ENCODE data around the gene SDK1. TPM values are rescaled to one million over a fixed set of nuclear protein-coding genes. Genes with fewer than 3 reads are reported as not detected.

SDK1 gene
- total RNA-seq, 6 experiments from 2014 or later: not detected

DNA sequence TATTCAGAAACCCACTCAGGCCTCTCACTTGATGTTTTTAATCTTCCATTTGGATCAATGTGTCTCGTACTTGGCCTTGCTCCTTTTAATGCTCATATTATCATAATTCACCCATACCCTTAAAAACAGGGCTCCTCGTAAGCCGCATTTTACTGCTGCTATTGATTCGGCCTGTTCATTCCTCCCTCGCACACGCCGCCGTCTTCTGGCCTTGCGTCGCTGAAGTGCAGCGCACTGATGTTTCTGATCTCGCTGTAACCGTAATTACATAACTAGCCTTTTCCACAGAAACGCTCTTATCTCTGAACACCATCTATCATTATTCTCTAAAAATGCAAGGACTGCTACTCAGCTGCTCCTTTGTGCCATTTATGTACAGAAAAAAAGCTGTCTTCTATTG, 836.5 kb downstream of the SDK1 start:
- Mint-ChIP-seq H3K27me3 (ENCODE audit: insufficient read depth) (peaks cover 4% of the 10 kb centered on the region), H3K36me3 (ENCODE audit: low read depth) (peaks cover 14% of the 10 kb centered on the region; the same call in 1 of the 2 replicates), H3K4me3 (no peak overlapping the region), H3K27ac (no peak overlapping the region), H3K9me3 (peaks cover 70% of the 10 kb centered on the region), H3K4me1 (ENCODE audit: low read depth) (no peaks in the 10 kb centered on the region)
- TF ChIP-seq, protein P1, sequence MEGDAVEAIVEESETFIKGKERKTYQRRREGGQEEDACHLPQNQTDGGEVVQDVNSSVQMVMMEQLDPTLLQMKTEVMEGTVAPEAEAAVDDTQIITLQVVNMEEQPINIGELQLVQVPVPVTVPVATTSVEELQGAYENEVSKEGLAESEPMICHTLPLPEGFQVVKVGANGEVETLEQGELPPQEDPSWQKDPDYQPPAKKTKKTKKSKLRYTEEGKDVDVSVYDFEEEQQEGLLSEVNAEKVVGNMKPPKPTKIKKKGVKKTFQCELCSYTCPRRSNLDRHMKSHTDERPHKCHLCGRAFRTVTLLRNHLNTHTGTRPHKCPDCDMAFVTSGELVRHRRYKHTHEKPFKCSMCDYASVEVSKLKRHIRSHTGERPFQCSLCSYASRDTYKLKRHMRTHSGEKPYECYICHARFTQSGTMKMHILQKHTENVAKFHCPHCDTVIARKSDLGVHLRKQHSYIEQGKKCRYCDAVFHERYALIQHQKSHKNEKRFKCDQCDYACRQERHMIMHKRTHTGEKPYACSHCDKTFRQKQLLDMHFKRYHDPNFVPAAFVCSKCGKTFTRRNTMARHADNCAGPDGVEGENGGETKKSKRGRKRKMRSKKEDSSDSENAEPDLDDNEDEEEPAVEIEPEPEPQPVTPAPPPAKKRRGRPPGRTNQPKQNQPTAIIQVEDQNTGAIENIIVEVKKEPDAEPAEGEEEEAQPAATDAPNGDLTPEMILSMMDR (IDR thresholded peaks at IDR 0.05): no peak
- DNase-seq: no peak

DNA sequence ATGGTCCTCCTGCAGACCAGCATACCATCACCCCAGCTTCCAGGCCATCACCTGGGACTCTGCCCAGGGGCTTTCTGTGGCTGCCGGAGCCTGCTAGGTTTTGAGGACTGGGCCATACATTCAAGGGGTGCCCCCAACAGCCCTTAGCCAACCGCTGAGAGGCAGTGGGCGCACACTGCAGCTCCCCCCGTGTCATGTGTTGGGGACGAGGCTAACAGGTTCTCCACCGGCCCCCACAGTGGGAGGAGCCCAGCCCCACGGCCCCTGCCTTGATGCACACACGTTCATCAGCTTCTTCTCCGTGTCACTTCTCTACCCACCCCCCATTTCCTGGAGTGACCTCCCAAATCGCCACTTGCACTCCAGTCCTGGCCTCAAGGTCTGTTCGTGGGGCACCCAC, 837.8 kb downstream of the SDK1 start:
- Mint-ChIP-seq H3K36me3 (ENCODE audit: low read depth) (peaks cover 8% of the 10 kb centered on the region; the same call in 1 of the 2 replicates), H3K27ac (no peak overlapping the region), H3K4me1 (ENCODE audit: low read depth) (no peaks in the 10 kb centered on the region), H3K9me3 (peaks cover 70% of the 10 kb centered on the region), H3K4me3 (no peak overlapping the region), H3K27me3 (ENCODE audit: insufficient read depth) (peaks cover 4% of the 10 kb centered on the region)
- no peak for DNase-seq
- TF ChIP-seq, protein P1 (IDR thresholded peaks at IDR 0.05): no peak

DNA sequence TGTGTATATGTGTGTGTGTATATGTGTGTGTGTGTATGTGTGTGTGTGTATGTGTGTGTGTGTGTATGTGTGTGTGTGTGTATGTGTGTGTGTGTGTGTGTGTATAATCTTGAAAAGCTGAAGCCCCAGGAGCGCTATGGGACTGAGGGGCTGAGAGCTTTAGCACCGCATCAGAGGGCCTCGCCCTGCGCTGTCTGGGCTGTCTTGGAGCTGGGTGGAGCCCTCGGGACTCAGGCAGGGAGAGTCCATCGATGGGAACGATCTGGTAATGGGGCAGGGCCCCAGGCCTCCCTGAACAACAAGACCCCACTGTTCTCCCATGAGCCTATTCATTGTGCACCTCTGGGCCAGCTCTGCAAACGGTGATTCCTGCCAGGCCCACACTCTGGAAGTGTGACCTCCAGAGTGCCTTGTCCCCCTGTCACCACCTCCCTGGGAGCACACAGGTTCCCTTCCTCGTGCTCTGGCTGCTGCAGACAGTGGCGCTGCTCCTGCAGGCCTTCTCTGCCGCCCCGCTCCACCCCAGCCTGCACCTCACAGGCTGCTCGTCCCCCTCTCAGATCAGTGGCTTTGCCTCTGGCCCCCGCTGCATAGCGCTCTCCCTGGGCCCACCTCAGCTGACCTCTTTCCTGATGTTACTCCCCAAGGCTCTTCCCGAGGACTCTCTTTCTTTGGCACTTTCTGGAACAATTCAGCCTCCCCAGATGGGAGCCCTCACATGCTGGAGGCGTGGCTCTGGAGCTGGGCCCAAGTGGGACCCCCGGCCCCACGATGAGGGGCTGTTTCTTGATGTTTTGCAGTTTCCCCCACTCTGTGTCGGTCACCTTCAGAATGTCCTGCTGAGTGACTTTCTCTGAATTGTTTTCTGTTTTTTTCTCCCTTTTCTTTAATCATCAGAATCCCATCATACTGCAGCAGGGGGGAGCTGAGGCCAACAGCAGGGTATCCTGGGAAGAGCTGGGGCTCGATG, 838.9 kb downstream of the SDK1 start:
- Mint-ChIP-seq H3K4me3 (no peak overlapping the region), H3K9me3 (peaks cover 69% of the 10 kb centered on the region), H3K36me3 (ENCODE audit: low read depth) (peaks cover 7% of the 10 kb centered on the region; the same call in 1 of the 2 replicates), H3K27ac (no peak overlapping the region), H3K27me3 (ENCODE audit: insufficient read depth) (peaks cover 4% of the 10 kb centered on the region), H3K4me1 (ENCODE audit: low read depth) (no peaks in the 10 kb centered on the region)
- DNase-seq: no peak
- TF ChIP-seq, protein P1 (IDR thresholded peaks at IDR 0.05): no peak

DNA sequence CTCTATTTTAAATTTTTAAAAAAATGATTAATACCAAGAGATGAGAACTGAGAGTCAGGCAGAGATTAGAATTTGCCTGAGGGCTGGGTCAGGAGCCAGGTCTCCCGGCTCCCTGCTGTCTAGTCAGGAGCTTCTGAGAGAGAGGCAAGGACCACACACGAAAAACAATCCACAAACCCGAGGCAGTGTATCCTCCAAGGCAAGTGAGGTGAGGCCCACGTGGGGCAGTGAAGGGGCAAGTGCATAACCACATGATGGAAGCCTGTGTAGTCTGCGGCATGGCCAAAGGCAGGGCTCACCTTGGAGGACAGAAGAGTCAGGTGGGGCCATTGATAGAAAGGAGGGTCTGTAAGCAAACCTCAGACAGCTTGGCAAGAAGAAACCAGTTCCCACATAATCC, 839.9 kb downstream of the SDK1 start:
- Mint-ChIP-seq H3K4me3 (no peak overlapping the region), H3K36me3 (ENCODE audit: low read depth) (peaks cover 5% of the 10 kb centered on the region; the same call in 1 of the 2 replicates), H3K9me3 (peaks cover 59% of the 10 kb centered on the region), H3K27ac (no peak overlapping the region), H3K27me3 (ENCODE audit: insufficient read depth) (peaks cover 4% of the 10 kb centered on the region), H3K4me1 (ENCODE audit: low read depth) (no peaks in the 10 kb centered on the region)
- no peak for DNase-seq
- TF ChIP-seq, protein P1 (IDR thresholded peaks at IDR 0.05): no peak

DNA sequence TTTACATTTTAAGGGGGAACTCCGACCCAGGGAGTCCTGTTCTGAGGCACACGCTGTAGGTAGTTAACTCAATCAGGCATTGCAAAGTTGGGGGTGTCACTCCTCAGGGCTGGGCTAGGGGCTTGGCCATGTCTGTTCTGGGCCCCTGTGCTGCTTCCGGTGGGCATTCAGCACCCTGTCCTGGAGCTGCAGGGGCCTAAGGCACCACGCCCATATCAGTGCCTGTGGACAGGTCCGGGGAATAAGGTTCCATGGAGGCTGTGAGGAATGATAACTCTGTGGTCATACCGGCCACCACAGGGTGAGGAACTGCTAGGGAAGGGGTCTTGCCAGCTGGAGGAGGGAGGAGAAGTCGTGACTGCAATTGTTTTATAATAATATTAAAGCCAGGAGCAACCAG, 842.0 kb downstream of the SDK1 start:
- Mint-ChIP-seq H3K27ac (no peak overlapping the region), H3K36me3 (ENCODE audit: low read depth) (no peaks in the 10 kb centered on the region), H3K9me3 (peaks cover 63% of the 10 kb centered on the region), H3K27me3 (ENCODE audit: insufficient read depth) (peaks cover 4% of the 10 kb centered on the region), H3K4me3 (no peak overlapping the region), H3K4me1 (ENCODE audit: low read depth) (no peaks in the 10 kb centered on the region)
- TF ChIP-seq, protein P1 (IDR thresholded peaks at IDR 0.05): no peak
- DNase-seq: no peak
